Activated CD8-positive, alpha-beta T cell treated with anti-CD3 and anti-CD28 coated beads for 36 hours (primary cell): Measurements from ENCODE around the gene DOK6. TPM values are rescaled to one million over a fixed set of nuclear protein-coding genes. Genes with fewer than 3 reads are reported as not detected.

Source experiments
- ATAC-seq: fragments of 200-7000 bp; cut with Tn5 transposase; one replicate; pipeline ENCODE4 v1.10.0; 2021; ENCODE audit warnings: mild to moderate bottlenecking, moderate library complexity
- CTCF ChIA-PET: fragments of 350-600 bp; sonication (Branson Sonifier 250); formaldehyde crosslinking; loops from one replicate; lab custom pipeline; 2021; ENCODE audit warnings: antibody characterized with exemption; lab: Charles Lee
- POLR2A ChIA-PET: fragments of 350-600 bp; sonication (Branson Sonifier 250); formaldehyde crosslinking; loops from one replicate; lab custom pipeline; 2021; ENCODE audit warnings: antibody characterized with exemption; lab: Charles Lee
- DNase-seq: peaks from one replicate; pipeline ENCODE4 v3.0.0-alpha.2; 2020
- H3K27ac Mint-ChIP-seq: one replicate; pipeline ENCODE4 v1.8.0; 2021; ENCODE audit warnings: mild to moderate bottlenecking, mixed read lengths
- H3K27me3 Mint-ChIP-seq: one replicate; pipeline ENCODE4 v1.8.0; 2021; ENCODE audit warnings: mixed read lengths
- H3K36me3 Mint-ChIP-seq: one replicate; pipeline ENCODE4 v1.8.0; 2021; ENCODE audit warnings: low read depth, mixed read lengths
- H3K4me1 Mint-ChIP-seq: one replicate; pipeline ENCODE4 v1.8.0; 2021; ENCODE audit warnings: low read depth, mixed read lengths
- H3K4me3 Mint-ChIP-seq: one replicate; pipeline ENCODE4 v1.8.0; 2021; ENCODE audit warnings: mild to moderate bottlenecking, moderate library complexity, mixed read lengths
- H3K9me3 Mint-ChIP-seq: one replicate; pipeline ENCODE4 v1.8.0; 2021; ENCODE audit warnings: mixed read lengths
- intact Hi-C: fragments of 100-400 bp; cut with micrococcal nuclease; formaldehyde crosslinking; loops from one replicate; pipeline ENCODE4 v1.10.0; 2022
- total RNA-seq, 2 experiments: library from RNA; stranded (reverse); gene quantifications; one replicate each; pipeline ENCODE4 v1.2.3, GENCODE V29; 2021
- TF ChIP-seq, protein P1 (sequence below): fragments of 200-600 bp; IDR thresholded peaks from one replicate; pipeline ENCODE4 v1.8.0; 2022; ENCODE audit warnings: antibody characterized with exemption, mild to moderate bottlenecking

The DOK6 gene
- total RNA-seq, 2 experiments from 2014 or later: not detected

GRCh38 chr18:69664399-69664798 lies 263.7 kb downstream of the DOK6 start:
- TF ChIP-seq, protein P1, sequence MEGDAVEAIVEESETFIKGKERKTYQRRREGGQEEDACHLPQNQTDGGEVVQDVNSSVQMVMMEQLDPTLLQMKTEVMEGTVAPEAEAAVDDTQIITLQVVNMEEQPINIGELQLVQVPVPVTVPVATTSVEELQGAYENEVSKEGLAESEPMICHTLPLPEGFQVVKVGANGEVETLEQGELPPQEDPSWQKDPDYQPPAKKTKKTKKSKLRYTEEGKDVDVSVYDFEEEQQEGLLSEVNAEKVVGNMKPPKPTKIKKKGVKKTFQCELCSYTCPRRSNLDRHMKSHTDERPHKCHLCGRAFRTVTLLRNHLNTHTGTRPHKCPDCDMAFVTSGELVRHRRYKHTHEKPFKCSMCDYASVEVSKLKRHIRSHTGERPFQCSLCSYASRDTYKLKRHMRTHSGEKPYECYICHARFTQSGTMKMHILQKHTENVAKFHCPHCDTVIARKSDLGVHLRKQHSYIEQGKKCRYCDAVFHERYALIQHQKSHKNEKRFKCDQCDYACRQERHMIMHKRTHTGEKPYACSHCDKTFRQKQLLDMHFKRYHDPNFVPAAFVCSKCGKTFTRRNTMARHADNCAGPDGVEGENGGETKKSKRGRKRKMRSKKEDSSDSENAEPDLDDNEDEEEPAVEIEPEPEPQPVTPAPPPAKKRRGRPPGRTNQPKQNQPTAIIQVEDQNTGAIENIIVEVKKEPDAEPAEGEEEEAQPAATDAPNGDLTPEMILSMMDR: no peak
- H3K27ac Mint-ChIP-seq: no peak overlapping the region

DNA sequence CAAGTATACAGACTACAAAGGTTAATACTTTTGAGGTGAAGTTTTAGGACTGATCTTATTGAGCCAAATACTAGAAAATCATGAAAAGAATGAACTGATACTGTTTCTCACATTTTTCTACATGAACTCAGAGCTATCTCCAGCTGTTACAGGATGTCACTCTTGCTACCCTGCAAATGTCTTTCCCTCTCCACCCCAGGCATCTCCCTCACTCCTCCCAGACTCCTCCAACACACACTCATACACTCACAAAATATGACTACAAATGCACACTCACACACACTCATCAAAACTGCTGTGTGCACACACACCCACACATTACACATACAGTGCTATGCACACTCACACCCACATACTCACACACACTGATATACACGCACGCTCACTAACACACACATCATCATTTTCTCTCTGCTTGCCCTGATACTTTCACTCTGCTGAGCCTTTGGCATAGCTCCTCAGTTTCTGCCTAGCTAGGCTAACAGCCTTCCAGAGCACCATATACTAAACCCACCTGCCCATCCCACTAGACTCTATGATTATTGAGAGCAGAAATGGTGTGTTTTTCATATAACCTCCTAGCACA lies 273.7 kb downstream of the DOK6 start:
- Mint-ChIP-seq H3K9me3 (no peaks in the 10 kb centered on the region), H3K4me3 (no peak overlapping the region), H3K27ac (no peak overlapping the region), H3K4me1 (no peaks in the 10 kb centered on the region), H3K36me3 (no peaks in the 10 kb centered on the region), H3K27me3 (peaks cover 2% of the 10 kb centered on the region)
- ChIA-PET POLR2A (no interaction called here), CTCF (interaction anchor here (0.6 kb wide), 1 partner anchor 306 kb away, joined by 3 read pairs; no protein-coding TSS in a partner anchor)
- DNase-seq (no peak), ATAC-seq (no peak)
- intact Hi-C loops: no loop called here
- TF ChIP-seq, protein P1: no peak

More at GRCh38 chr18:69664399-69664798, 263.7 kb downstream of the DOK6 start:
- no peaks in the 10 kb centered on the region for H3K36me3 Mint-ChIP-seq
- no peak for DNase-seq
- ChIA-PET CTCF (interaction anchor here (1.5 kb wide), 1 partner anchor 220 kb away, joined by 3 read pairs; no protein-coding TSS in a partner anchor), POLR2A (no interaction called here)
- ATAC-seq: no peak
- peaks cover 7% of the 10 kb centered on the region for H3K27me3 Mint-ChIP-seq
- intact Hi-C loops: no loop called here
- H3K4me1 Mint-ChIP-seq: no peaks in the 10 kb centered on the region
- no peaks in the 10 kb centered on the region for H3K9me3 Mint-ChIP-seq
- no peak overlapping the region for H3K4me3 Mint-ChIP-seq

GRCh38 chr18:69674966-69675365 lies 274.3 kb downstream of the DOK6 start:
- no peak for ATAC-seq
- H3K27ac Mint-ChIP-seq: no peak overlapping the region
- no peaks in the 10 kb centered on the region for H3K4me1 Mint-ChIP-seq
- no peak for DNase-seq
- peaks cover 2% of the 10 kb centered on the region for H3K27me3 Mint-ChIP-seq
- intact Hi-C loops: no loop called here
- H3K9me3 Mint-ChIP-seq: no peaks in the 10 kb centered on the region
- ChIA-PET POLR2A (no interaction called here), CTCF (interaction anchor here (0.6 kb wide), 1 partner anchor 306 kb away, joined by 3 read pairs; no protein-coding TSS in a partner anchor)
- H3K4me3 Mint-ChIP-seq: no peak overlapping the region
- TF ChIP-seq, protein P1: no peak
- H3K36me3 Mint-ChIP-seq: no peaks in the 10 kb centered on the region

- H3K36me3 Mint-ChIP-seq: no peaks in the 10 kb centered on the region
- ATAC-seq (no peak), DNase-seq (no peak)
- POLR2A ChIA-PET: no interaction called here
- CTCF ChIA-PET: no interaction called here
- no peaks in the 10 kb centered on the region for H3K9me3 Mint-ChIP-seq
- H3K27ac Mint-ChIP-seq: no peak overlapping the region
- H3K4me1 Mint-ChIP-seq: no peaks in the 10 kb centered on the region
- H3K27me3 Mint-ChIP-seq: no peaks in the 10 kb centered on the region
- TF ChIP-seq, protein P1: no peak
- intact Hi-C loops: no loop called here
- H3K4me3 Mint-ChIP-seq: no peak overlapping the region
Observed at GRCh38 chr18:69677595-69677994, 276.9 kb downstream of the DOK6 start.

DNA sequence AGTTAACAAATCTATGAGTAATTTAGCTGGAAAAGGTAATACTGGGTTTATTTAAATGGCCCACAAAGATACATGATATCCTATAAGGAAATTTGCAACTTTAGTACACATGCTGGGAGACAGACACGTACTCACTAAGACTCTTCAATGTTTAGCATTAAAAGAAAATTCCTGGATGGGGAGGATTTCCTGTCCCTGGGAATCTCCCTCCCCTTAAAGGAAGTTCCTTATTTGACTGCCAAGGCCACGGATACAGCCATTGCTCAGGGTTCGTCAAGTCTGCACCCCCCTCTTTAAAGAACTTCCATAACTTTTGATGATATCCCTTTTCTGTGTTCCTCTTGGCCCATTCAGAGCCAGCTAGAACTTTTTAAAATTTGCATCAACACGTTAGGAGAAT lies 279.4 kb downstream of the DOK6 start:
- POLR2A ChIA-PET: no interaction called here
- DNase-seq: no peak

More for the DNA sequence above, 279.4 kb downstream of the DOK6 start:
- ATAC-seq: no peak
- Mint-ChIP-seq H3K36me3 (no peaks in the 10 kb centered on the region), H3K4me3 (no peak overlapping the region), H3K27ac (no peak overlapping the region), H3K4me1 (no peaks in the 10 kb centered on the region), H3K27me3 (peaks cover 4% of the 10 kb centered on the region), H3K9me3 (no peaks in the 10 kb centered on the region)
- intact Hi-C loops: no loop called here
- TF ChIP-seq, protein P1: no peak
- CTCF ChIA-PET: interaction anchor here (0.7 kb wide), 1 partner anchor 35 kb away, joined by 3 read pairs; no protein-coding TSS in a partner anchor
